Measurements from ENCODE around the gene ATN1. TPM values are rescaled to one million over a fixed set of nuclear protein-coding genes. Genes with fewer than 3 reads are reported as not detected.

The ATN1 gene
- total and polyA plus RNA-seq, 9 of the 15 experiments (the other 6 are each of a cell fraction or from before 2014, with no cell fraction given): 0.15 to 49.8 (median 2.7) TPM

DNA sequence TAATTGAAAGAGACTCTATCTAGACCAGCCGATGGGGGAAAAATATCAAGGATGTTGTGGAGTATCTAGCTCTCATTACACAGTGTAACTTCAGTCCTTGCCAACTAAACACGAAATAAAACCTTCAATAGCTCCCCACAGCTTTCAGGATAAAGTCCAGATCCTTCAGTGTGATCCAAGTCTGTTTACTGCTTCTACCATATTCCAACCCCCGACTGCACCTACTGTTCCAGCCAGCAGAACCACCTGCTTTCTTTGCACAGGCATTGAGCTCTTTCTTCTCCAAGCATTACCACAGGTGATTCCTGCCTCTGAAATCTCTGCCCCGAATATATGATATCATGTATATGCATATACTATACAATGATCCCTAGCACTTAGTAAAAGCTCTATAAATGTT, 25.3 kb upstream of the ATN1 start:
- Histone ChIP-seq H3K27me3 (ENCODE audit: control insufficient read depth in 2 of 2, insufficient read depth in 2 of 2, low read length in 2 of 2) (no peaks in the 10 kb centered on the region), H3K27ac (ENCODE audit: extremely low read depth, low read depth, low read length) (no peak overlapping the region), H3K36me3 (ENCODE audit: control insufficient read depth, insufficient read depth, low read length) (no peaks in the 10 kb centered on the region), H3K9me3 (replicated peaks; ENCODE audit: control insufficient read depth, insufficient read depth, low read depth, low read length) (no peaks in the 10 kb centered on the region; the same call in 1 of the 2 replicates), H3K4me1 (replicated peaks in 1 of 2; ENCODE audit: control insufficient read depth in 2 of 2, insufficient read depth in 2 of 2, low read length in 2 of 2) (peaks cover 13 to 25% of the 10 kb centered on the region in 2 experiments), H3K9me1 (ENCODE audit: control insufficient read depth, insufficient read depth, low read length) (no peaks in the 10 kb centered on the region), H4K20me1 (replicated peaks; ENCODE audit: control insufficient read depth, insufficient read depth, low read length) (no peaks in the 10 kb centered on the region), H2AFZ (ENCODE audit: low read depth, low read length) (no peak overlapping the region), H3K9ac (ENCODE audit: insufficient read depth in 1 of 2, low read depth in 2 of 2, low read length in 2 of 2) (no peak overlapping the region), H3K79me2 (ENCODE audit: control insufficient read depth, insufficient read depth, low read length) (no peaks in the 10 kb centered on the region), H3K4me2 (ENCODE audit: insufficient read depth, low read length) (no peak overlapping the region), H3K4me3 (no peak overlapping the region)
- BruUV-seq (replicated peaks): no TSS peak
- FAIRE-seq (no peak), ATAC-seq (no peak), DNase-seq (ENCODE audit: extremely low read depth in 1 of 4, low spot score in 3 of 4) (no peak)
- CTCF ChIA-PET (ENCODE audit: low intra/inter-chr PET ratio): no interaction called here
- WGBS (ENCODE audit: insufficient coverage, low coverage, missing lambda C conversion rate): 60% methylated on average over 4 of the region's 4 CpGs
- intact Hi-C loops (cut with micrococcal nuclease): no loop called here
- in situ Hi-C loops (cut with MboI): no loop called here
- POLR2A ChIA-PET: interaction anchor here (0.6 to 0.9 kb wide), 3 partner anchors 12 to 44 kb away, joined by 3 to 5 read pairs (median 3); no protein-coding TSS in a partner anchor
- TF ChIP-seq, protein P1, sequence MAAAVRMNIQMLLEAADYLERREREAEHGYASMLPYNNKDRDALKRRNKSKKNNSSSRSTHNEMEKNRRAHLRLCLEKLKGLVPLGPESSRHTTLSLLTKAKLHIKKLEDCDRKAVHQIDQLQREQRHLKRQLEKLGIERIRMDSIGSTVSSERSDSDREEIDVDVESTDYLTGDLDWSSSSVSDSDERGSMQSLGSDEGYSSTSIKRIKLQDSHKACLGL (CRISPR knock-in tag; IDR thresholded peaks at IDR 0.05; ENCODE audit: borderline replicate concordance, poor library complexity, severe bottlenecking): no peak
- TF ChIP-seq RHOXF2B (CRISPR knock-in tag; conservative IDR thresholded peaks at IDR 0.05) (no peak), PHB (CRISPR knock-in tag; IDR thresholded peaks at IDR 0.05) (no peak), ZNF121 (CRISPR knock-in tag; conservative IDR thresholded peaks at IDR 0.05) (no peak), RBM22 (IDR thresholded peaks at IDR 0.05; ENCODE audit: low read depth, low read length, poor library complexity, severe bottlenecking) (no peak), PHF8 (IDR thresholded peaks at IDR 0.05; ENCODE audit: borderline replicate concordance, low read length) (no peak), ZNF384 (IDR thresholded peaks at IDR 0.05; ENCODE audit: low read depth, low read length) (no peak), ZNF764 (CRISPR knock-in tag; IDR thresholded peaks at IDR 0.05; ENCODE audit: low read depth) (no peak)
- TF ChIP-seq, protein P2, sequence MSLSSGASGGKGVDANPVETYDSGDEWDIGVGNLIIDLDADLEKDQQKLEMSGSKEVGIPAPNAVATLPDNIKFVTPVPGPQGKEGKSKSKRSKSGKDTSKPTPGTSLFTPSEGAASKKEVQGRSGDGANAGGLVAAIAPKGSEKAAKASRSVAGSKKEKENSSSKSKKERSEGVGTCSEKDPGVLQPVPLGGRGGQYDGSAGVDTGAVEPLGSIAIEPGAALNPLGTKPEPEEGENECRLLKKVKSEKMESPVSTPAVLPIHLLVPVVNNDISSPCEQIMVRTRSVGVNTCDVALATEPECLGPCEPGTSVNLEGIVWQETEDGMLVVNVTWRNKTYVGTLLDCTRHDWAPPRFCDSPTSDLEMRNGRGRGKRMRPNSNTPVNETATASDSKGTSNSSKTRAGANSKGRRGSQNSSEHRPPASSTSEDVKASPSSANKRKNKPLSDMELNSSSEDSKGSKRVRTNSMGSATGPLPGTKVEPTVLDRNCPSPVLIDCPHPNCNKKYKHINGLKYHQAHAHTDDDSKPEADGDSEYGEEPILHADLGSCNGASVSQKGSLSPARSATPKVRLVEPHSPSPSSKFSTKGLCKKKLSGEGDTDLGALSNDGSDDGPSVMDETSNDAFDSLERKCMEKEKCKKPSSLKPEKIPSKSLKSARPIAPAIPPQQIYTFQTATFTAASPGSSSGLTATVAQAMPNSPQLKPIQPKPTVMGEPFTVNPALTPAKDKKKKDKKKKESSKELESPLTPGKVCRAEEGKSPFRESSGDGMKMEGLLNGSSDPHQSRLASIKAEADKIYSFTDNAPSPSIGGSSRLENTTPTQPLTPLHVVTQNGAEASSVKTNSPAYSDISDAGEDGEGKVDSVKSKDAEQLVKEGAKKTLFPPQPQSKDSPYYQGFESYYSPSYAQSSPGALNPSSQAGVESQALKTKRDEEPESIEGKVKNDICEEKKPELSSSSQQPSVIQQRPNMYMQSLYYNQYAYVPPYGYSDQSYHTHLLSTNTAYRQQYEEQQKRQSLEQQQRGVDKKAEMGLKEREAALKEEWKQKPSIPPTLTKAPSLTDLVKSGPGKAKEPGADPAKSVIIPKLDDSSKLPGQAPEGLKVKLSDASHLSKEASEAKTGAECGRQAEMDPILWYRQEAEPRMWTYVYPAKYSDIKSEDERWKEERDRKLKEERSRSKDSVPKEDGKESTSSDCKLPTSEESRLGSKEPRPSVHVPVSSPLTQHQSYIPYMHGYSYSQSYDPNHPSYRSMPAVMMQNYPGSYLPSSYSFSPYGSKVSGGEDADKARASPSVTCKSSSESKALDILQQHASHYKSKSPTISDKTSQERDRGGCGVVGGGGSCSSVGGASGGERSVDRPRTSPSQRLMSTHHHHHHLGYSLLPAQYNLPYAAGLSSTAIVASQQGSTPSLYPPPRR (CRISPR knock-in tag; IDR thresholded peaks at IDR 0.05; ENCODE audit: borderline replicate concordance): no peak
- TF ChIP-seq, protein P3, sequence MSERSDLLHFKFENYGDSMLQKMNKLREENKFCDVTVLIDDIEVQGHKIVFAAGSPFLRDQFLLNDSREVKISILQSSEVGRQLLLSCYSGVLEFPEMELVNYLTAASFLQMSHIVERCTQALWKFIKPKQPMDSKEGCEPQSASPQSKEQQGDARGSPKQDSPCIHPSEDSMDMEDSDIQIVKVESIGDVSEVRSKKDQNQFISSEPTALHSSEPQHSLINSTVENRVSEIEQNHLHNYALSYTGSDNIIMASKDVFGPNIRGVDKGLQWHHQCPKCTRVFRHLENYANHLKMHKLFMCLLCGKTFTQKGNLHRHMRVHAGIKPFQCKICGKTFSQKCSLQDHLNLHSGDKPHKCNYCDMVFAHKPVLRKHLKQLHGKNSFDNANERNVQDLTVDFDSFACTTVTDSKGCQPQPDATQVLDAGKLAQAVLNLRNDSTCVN (CRISPR knock-in tag; IDR thresholded peaks at IDR 0.05): no peak
- TF ChIP-seq, protein P4, sequence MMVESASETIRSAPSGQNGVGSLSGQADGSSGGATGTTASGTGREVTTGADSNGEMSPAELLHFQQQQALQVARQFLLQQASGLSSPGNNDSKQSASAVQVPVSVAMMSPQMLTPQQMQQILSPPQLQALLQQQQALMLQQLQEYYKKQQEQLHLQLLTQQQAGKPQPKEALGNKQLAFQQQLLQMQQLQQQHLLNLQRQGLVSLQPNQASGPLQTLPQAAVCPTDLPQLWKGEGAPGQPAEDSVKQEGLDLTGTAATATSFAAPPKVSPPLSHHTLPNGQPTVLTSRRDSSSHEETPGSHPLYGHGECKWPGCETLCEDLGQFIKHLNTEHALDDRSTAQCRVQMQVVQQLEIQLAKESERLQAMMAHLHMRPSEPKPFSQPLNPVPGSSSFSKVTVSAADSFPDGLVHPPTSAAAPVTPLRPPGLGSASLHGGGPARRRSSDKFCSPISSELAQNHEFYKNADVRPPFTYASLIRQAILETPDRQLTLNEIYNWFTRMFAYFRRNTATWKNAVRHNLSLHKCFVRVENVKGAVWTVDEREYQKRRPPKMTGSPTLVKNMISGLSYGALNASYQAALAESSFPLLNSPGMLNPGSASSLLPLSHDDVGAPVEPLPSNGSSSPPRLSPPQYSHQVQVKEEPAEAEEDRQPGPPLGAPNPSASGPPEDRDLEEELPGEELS (CRISPR knock-in tag; IDR thresholded peaks at IDR 0.05; ENCODE audit: borderline replicate concordance): no peak

Data from K562 (cell line).